ENCODE results near the gene DOP1A. TPM values are rescaled to one million over a fixed set of nuclear protein-coding genes. Genes with fewer than 3 reads are reported as not detected.

DOP1A gene
- total RNA-seq, 1 donor = 44.0 TPM

- TF ChIP-seq CTCF (IDR thresholded peaks at IDR 0.05; ENCODE audit: insufficient read depth, low read depth, low read length) = peak; percentile 88
- DNase-seq (ENCODE audit: low read depth) = peak; percentile 79
- no peak overlapping the region for H3K4me3 ChIP-seq (ENCODE audit: low read depth, low read length)
Observed at GRCh38 chr6:83215131-83216047, 147.9 kb downstream of the DOP1A start.

GRCh38 chr6:83216806-83217205, 149.3 kb downstream of the DOP1A start:
- TF ChIP-seq CTCF (IDR thresholded peaks at IDR 0.05; ENCODE audit: insufficient read depth, low read depth, low read length) = no peak
- DNase-seq (ENCODE audit: low read depth) = no peak
- no peak overlapping the region for H3K4me3 ChIP-seq (ENCODE audit: low read depth, low read length)

Other genes with a start within 250 kb of the DOP1A start
- gene UBE3D, start 1.8 kb upstream of the DOP1A start, total RNA-seq = 7.4 and 9.5 TPM in 2 replicates
- gene PGM3, start 125.6 kb downstream of the DOP1A start, total RNA-seq = 102 and 133 TPM in 2 replicates
- 4.2 and 4.3 TPM in 2 replicates for gene RWDD2A, start 125.7 kb downstream of the DOP1A start, total RNA-seq